HG02840 (cell line): ENCODE results near the gene NEURL1.

Source experiments
- ATAC-seq: cut with Tn5 transposase; IDR thresholded peaks from one replicate; pipeline ENCODE4 v1.9.1; 2021; ENCODE audit warnings: mild to moderate bottlenecking, moderate library complexity, moderate number of reproducible peaks; ENCODE audit not compliant: unreplicated experiment, low FRiP score

The NEURL1 gene

DNA sequence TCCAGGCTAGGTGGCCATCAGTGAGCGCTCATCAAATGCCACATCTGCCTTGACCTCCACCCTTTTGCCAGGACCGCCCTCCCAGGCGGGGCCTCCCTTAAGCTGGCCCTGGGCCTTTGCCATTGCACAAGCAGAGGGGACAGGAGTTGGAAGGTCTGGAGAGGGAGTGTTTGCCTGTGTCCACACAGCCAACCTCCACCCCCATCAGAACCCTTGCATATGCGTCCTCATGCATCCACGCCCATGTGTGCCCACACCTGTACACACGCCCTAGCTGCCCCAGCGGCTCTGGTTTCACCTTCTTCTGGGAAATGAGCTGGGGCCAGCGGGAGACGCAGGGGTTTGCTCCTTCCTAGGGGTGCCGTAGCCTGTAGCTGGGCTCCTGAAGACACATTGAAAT lies 64.0 kb downstream of the NEURL1 start:
- no peak for ATAC-seq

DNA sequence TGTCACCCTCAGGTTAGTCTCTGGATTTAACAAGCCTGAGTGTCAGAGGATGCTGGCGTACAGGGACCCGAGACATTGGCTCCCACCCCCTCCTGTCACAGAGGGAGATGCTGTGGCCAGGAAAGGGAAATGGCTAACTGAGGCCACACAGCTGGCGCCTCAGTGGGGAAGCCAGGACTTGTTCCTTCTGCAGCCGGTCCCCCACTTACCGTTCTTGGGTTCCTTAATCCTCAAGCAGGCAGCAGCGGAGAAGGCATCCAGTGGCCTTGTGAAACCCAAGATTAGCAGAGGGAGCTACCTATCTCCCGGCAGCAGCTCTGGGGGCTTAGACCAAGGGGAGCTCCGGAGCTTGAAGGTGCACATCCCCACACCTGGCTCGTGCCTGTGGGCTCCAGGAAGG lies 65.4 kb downstream of the NEURL1 start:
- no peak for ATAC-seq

DNA sequence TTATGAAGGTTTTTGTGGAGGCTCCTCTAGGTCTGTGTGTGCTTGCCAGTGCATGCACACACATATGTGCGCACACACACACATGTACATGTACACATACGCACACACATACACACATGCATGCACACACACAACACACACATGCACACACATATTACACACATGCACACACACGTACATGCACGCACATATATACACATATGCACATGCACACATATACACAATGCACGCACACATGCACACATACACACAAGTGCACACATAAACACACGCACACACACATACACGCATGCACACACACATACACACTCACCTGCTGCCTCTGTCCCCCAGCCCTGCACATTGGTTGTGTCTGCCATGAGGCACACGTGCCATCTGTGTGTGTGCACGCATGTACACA lies 66.3 kb downstream of the NEURL1 start:
- no peak for ATAC-seq

DNA sequence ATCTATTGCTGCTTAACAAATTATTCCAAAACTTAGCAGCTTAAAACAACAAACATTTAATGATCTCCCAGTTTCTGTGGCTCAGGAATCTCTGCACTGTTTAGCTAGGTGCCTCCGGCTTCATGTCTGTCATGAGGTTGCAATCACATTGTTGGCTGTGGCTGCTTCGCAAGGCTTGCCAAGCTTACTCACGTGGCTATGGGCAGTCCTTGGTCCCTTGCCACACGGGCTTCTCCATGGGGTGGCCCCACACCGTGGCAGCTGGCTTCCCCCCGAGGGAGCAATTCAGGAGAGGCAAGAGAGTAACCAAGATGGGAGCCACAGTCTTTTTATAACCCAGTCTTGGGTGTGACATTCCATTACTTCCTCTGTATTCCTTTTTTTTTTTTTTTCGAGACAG lies 67.4 kb downstream of the NEURL1 start:
- no peak for ATAC-seq

DNA sequence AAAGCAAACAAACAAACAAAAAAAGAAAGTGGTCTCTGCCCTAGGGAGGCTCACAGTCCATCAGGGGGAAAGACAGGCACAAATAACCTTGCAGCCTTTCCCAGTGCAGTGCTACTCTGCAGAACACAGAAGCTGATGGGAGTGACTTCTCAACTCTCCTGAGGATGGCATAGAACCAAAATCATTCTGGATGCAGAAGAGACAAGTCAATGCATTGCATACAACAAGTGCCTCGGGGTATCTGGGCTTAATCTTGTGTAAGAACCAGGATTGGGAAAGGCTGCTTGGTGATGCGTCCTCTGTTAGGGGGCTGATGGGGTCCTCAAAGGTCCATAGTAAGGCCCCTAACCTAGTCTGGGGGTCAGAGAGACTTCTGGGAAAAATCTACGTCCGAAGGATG lies 68.9 kb downstream of the NEURL1 start:
- ATAC-seq, result no peak

DNA sequence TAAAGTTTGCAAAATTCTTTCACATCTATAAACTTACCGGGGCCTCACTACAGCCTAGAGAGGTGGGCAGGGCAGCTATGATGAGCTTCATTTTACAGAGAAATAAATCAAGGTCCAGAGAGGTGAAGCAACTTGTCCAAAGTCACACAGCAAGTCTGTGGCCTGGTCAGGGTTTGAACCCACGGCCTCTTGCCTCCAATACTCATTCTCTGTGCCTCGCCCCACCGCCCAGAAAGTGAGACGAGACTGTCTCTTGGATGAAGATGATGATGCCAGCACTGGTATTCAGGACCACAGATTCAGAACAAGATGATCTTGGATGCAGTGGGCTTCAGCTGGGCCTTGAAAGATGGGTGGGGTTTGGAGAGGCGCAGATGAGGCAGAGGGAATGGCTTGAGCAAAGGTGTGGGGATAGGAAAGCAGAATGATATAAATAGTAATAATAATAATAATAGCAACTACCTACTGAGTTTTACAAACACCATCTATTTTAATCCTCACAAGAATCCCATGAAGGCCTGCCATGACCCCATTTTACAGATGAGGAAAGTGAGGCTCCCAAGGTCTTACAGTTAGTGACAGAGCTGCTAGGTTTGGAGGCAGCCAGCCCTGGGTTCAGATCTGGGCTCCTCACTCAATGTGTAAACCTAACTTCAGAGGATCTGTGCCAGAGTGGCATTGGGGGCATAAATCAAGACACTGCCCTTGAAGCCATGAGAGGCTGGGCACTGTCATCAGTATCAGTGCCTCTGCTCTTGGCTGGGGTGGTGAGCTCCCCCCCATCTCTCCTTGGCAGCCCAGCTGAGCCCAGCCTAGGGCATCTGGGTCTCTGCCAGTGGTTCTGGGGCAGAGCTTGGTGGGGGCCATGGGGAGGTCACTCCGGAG lies 70.0 kb downstream of the NEURL1 start:
- no peak for ATAC-seq

DNA sequence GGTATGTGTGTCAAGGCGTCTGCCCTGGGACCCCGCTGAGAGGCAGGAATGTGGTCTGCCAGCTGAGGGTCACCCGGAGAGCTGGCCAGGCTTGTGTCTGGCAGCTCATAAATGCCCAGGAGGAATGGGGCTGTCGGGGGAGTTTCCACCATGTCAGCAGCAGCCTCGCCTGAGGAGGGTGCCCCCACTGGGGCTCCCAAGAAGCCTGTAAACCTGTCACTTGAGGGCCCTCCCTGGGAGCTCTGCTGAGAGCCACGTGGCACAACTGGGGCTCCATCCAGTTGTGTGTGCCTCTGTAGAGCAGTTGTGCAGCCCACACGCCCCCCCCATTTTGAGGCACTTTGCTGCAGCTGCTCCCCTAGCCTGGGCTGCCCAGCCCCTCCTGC lies 70.6 kb downstream of the NEURL1 start:
- ATAC-seq, result no peak

DNA sequence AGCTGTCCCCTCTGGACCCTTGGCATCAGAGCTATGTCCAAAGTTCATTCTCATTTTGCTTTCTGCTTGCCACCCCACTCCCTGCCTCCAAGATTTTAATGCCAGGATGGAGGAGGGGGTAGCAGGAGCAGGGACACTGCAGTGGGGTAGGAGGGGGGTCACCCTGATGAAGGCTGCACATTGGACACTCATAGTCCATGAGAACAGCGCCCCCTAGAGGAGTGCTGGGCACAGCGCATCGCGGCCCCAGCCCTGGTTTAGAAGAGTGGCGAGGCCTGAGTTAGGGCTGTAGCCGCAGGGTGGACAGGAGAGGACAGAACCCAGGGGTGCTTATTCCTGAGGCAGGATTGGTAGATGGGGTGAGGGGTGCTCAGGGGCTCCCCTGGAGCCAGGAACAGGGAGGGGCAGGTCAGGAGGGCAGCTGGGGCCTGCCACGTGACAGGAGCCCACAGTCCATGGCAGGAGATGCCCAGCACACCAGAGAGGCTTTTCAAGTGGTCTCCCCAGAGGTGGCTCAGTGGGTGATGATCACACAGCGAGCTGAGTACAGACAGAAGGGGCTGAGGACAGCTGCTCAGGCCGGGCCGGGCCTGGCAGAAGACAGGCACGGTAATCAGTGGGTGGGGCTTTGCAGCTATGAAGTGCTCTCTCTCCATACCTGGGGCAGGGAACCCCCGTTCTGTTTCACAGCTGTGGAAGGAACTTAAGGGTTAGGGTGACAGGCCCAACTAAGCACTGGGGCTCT lies 71.4 kb downstream of the NEURL1 start:
- no peak for ATAC-seq

DNA sequence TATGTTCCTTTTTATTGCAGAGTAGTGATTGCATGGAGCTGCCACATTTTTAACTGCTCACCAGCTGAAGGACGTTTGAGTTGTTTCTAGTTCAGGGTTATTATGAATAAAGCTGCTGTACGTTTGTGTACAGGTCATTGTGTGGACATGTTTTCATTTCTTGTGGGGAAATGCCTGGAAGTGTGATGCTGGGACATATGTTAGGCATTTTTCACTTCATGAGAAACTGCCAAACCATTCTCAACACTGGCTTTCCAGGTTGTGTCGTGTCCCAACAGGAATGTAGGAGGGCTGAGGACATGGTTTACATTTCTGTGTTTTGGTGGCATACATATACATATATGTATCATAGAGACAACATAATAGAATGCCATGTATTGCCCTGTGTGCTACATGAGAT lies 73.0 kb downstream of the NEURL1 start:
- ATAC-seq, result no peak

DNA sequence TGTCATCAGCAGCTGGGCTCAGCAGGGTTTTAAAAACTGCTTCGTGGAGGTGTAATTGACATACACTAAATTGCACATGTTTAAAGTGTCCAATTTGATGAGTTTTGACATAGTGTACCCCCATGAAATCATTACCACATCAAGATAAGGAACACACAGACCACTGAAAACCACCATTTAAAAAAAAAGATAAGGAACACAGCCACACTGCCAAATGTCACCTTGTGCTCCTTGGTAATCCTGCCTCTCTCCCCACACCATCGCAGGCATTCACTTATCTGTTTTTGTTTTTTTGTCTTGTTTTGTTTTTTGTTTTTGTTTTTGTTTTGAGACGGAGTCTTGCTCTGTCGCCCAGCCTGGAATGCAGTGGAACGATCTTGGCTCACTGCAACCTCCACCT lies 75.0 kb downstream of the NEURL1 start:
- ATAC-seq, result no peak

DNA sequence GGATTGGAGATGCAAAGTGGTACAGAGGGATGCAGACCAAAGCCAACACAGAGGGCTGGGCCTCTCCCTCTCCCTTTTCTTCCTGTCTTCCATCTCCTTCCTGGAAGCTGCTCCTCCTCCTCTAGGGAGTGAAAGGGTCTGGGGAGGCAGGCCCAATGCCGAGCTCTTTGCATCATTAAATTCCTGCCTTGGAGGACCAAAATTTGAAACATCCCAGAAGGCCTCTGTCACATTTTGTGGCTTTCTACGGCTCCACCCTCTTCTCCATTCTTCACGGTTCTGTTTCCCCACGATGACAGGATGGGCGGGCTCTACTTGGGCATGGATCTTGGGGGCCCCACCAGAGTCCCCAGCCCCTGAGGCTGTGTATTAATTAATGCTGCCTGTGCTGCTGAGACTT lies 76.4 kb downstream of the NEURL1 start:
- no peak for ATAC-seq

DNA sequence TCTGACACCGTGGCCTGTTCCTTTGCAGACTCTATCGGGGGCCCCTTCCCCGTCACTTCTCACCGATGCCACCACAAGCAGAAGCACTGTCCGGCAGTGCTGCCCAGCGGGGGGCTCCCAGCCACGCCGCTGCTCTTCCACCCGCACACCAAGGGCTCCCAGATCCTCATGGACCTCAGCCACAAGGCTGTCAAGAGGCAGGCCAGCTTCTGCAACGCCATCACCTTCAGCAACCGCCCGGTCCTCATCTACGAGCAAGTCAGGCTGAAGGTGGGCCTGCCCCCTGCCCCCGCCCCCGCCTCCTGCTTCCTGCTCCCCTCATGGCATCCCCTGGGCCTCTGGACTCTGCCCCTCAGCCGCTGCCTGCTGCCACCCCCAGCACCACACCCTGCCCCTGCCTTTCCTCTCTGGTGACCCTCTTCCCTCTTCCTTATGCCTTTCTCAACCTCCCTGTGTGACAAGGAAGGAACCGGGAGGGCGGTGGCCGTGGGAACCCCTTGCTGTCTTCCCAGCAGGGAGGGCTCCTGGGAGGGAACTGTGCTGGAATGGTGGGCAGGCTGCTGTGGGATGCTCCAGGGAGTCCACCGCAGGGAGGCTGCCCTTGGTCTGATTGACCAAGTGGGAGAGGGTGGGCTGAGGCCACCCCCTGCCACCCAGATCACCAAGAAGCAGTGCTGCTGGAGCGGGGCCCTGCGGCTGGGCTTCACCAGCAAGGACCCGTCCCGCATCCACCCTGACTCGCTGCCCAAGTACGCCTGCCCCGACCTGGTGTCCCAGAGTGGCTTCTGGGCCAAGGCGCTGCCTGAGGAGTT lies 77.5 kb downstream of the NEURL1 start:
- ATAC-seq, result no peak

DNA sequence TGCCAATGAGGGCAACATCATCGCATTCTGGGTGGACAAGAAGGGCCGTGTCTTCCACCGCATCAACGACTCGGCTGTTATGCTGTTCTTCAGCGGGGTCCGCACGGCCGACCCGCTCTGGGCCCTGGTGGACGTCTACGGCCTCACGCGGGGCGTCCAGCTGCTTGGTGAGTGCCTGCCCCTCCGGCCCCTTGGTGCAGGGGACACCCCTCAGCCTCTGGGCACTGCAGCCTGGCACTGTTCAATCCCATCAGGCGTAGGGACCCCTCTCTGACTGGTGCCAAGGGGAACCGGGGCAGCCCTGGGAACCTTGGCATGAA lies 78.1 kb downstream of the NEURL1 start:
- no peak for ATAC-seq

DNA sequence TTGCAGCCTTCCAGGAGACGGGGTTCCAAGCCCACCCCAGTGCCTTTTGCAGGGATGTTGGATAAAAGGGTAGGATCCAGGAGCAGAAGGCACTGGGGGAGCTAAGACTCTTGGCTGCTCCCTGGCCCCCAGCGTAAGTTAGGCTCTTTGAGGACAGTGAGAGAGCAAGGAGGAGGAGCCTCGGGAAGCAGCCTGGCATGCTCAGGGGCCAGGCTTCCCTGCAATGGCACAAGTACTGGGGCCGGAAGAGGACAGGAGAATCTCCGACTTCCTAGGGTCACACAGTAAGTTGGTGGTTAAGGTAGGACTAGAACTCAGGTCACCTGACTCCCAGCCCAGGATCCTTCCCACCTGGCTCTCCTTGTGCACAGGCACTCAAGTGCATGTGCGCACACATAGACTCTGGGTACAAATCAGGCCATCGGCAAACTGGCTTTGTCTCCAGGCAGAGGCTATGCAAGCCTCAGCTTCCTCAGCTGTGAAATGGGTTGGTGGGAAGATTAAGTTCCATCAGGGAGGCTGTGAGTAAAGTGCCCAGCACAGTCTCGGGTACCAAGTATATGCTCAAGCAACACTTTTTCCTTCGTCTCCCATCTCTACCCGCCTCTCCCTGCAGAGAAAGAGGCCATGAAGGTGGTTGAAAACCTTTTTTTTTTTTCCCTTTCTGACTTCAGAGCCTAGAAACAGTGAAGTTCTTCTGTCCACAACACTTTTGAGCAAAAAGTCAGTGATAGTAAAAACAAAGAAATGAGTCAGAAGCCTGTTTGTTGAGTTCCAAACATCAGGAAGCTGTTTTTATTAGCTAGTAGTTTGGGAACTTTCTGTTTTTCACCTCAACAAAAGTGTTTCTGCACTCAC lies 79.1 kb downstream of the NEURL1 start:
- ATAC-seq, result no peak

DNA sequence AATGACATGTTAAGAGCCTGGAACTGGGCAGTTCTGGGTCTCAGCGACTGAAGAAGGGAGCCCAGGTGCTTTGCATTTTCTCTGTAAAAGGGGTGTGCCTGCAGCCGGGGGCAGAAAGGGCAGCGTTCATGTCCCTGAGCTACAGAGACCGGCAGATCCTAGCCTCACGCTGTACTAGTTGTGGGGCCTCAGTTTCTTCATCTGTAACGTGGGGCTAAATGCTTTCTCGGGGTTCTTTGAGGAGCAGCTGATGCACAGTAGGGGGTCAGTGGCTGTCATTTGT lies 79.6 kb downstream of the NEURL1 start:
- no peak for ATAC-seq

DNA sequence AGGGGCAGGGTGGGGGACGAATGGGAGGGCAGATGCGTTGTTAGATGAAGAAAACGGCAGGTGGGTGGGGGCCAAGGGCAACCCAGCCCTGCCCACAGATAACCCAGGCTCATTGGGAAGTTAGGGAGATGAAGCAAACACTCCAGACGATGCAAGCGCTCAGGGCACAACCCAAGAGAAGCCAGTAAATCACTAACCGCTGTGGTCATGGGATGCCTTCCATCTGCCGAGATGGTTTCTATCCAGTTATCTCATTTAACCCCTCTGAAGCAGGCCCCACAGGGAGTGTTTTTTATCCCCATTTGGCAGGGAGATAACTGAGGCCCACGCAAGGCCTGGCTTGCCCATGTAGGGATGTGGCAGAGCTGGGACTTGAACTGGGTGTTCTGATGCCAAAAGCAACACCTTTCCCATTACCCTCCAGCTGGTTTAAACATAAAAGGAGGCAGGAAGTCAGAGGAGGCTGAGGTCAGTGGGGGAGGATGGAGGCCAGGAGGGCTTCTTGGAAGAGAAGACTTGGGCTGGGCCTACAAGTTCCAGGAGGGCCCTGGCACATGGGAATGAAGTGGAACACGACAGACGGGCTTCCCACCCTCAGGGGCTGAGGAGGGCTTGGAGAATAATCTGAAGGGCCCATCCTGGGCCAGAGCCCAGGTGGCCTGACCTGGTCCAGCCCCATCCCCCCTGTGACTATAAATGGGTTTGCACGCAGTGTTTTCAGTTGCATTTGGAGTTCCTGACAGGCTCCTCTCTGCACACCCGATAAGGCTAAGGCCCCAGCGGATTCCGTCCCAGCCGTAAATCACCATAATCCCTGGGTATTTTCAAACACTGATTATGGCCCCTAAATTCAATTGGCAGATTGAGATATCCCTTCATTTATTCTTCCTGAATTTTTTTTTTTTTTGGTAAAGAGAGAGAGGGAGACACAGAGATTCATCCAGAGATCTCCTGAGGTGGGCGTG lies 80.9 kb downstream of the NEURL1 start:
- ATAC-seq, result no peak

DNA sequence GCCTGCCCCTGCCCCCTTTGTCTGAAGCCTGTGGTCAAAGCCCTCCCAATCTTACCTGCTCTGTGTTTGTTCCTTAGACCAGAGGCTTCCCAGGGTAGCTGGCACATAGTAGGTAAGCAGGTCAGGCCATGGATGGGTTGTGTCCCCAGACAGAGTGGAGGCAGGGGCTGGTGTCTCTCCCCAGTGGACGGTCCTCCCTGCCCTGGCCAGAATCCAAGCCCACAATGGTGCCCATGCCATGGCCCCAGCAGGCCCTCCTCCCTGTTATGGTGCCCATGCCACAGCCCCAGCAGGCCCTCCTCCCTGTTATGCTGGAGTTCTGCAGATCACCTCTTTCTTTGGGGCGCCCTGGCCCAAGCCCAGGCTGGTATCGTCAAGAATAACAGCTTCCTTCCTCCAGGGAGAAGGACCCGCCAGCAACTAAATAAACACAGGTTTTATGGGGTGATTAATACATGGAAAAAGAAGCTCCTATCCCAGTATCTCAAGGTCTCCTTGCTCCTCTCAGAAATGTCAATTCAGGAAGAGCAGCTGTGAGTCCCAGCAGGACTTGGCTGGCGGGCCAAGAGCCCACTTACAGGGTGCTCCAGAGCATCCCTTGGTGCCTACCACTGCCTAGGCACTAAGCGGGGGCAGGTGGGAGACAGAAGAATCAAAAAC lies 82.0 kb downstream of the NEURL1 start:
- no peak for ATAC-seq

DNA sequence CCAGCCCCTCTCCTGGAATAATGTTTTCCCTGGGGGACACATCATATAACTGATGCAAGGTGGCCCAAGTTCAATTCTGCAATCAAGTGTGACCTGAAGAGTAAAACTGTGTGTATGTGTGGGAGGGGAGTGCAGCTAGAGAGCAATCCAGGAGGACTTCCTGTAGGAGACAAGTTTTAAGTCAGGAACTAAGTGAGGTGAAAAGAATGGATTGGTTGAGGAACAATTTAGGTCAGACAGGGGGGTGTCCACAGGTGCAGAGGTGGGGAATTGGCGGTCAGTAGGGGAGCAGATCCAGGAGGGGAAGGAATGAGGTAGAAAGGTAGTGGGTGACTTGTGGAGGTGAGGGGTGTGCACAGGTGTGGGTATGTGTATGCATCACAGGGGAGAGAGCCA lies 82.6 kb downstream of the NEURL1 start:
- ATAC-seq, result no peak

DNA sequence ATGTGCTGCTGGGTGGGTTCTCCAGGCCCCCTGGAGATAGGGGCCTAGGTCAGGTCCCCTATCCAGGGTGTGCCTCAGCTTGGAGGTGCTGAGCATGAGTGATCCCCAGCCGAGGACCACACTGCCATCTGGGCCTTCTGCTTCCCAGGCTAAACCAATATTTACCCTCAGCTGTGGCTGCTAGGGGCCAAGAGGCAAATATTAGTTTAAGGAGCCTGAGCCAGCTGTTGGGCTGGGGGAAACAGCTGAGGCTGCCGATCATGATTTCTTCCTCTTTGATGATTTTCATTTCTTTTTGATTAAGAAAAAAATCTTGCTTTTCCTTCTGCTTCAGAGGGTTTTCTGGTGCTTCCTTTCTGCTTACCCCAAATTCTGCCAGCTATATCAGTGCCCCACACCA lies 83.4 kb downstream of the NEURL1 start:
- no peak for ATAC-seq
